Dendritic cell treated with granulocyte-macrophage colony-stimulating factor and Interleukin-4, amounts not matched to agents 40 ng/mL and 50 ng/mL, for 4 days (primary cell): ENCODE results near the gene CEP131.

Experiments used
- H3K27ac Mint-ChIP-seq: one replicate; pipeline ENCODE4 v1.8.0; 2022; ENCODE audit warnings: mild to moderate bottlenecking, mixed read lengths
- H3K27me3 Mint-ChIP-seq: one replicate; pipeline ENCODE4 v1.8.0; 2022; ENCODE audit warnings: mild to moderate bottlenecking, mixed read lengths
- H3K36me3 Mint-ChIP-seq: one replicate; pipeline ENCODE4 v1.8.0; 2022; ENCODE audit warnings: low read depth, mixed read lengths
- H3K4me1 Mint-ChIP-seq: one replicate; pipeline ENCODE4 v1.8.0; 2022; ENCODE audit warnings: low read depth, mixed read lengths
- H3K4me3 Mint-ChIP-seq: one replicate; pipeline ENCODE4 v1.8.0; 2022; ENCODE audit warnings: mild to moderate bottlenecking, moderate library complexity, mixed read lengths
- H3K9me3 Mint-ChIP-seq: one replicate; pipeline ENCODE4 v1.8.0; 2022; ENCODE audit warnings: mixed read lengths
- intact Hi-C: fragments of 100-400 bp; cut with micrococcal nuclease; formaldehyde crosslinking; loops from one replicate; pipeline ENCODE4 v1.15.0; 2022

CEP131 gene

DNA sequence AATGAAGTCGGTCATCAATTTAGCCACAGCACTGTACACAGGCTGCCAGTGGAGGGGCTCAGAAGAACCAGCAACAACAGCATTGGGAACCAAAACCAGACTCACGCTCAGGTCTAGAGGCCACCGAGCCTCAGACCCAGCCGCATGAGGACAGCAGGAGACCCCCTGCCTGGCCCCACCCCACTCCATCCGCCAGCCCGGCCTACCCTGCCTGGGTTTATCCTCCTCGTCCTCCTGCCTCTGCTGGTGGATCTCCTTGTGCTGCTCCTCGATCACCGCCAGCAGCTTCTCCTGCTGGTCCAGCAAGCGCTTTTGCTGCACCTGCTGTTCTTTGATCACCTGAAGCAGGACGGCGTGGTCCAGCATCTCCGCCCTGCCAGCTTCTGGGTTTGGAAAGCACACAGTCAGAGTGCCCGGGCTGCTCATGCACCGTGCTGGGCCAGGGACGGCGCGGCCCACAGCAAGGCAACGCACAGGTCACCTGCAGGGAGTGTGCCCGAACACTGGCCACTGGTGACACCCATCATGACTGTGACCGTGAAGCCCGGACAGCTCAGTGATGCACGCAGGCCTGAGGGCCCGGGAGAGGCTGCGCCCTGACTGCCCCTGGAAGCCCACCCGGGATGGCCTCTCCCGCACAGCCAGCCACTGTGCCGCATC is 24.0 kb upstream of the CEP131 start:
- H3K36me3 Mint-ChIP-seq, result peaks cover 92% of the 10 kb centered on the region
- no peak overlapping the region for H3K4me3 Mint-ChIP-seq
- H3K27me3 Mint-ChIP-seq, result no peaks in the 10 kb centered on the region
- no peaks in the 10 kb centered on the region for H3K9me3 Mint-ChIP-seq
- H3K27ac Mint-ChIP-seq, result no peak overlapping the region
- intact Hi-C loops, result no loop called here
- H3K4me1 Mint-ChIP-seq, result peaks cover 7% of the 10 kb centered on the region

DNA sequence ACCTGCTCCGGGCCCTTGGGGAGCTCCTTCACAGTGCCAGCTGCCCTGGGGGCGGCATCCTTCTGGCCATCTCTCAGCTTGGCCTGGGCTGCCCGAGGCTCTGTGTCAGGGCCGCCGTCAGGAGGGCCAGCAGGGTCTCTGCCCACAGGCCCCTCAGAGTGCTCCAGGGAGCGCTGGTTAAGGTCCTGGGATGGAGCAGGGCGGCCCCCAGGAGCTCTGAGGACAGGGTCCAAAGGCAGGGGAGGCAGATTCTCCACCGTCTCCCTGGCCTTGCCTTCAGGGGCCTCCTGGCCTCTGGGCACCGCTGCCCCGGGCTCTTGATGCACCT is 23.5 kb upstream of the CEP131 start:
- Mint-ChIP-seq H3K27ac (no peak overlapping the region), H3K36me3 (peaks cover 92% of the 10 kb centered on the region), H3K27me3 (no peaks in the 10 kb centered on the region), H3K4me3 (no peak overlapping the region), H3K4me1 (peaks cover 12% of the 10 kb centered on the region), H3K9me3 (no peaks in the 10 kb centered on the region)
- intact Hi-C loops, result no loop called here

DNA sequence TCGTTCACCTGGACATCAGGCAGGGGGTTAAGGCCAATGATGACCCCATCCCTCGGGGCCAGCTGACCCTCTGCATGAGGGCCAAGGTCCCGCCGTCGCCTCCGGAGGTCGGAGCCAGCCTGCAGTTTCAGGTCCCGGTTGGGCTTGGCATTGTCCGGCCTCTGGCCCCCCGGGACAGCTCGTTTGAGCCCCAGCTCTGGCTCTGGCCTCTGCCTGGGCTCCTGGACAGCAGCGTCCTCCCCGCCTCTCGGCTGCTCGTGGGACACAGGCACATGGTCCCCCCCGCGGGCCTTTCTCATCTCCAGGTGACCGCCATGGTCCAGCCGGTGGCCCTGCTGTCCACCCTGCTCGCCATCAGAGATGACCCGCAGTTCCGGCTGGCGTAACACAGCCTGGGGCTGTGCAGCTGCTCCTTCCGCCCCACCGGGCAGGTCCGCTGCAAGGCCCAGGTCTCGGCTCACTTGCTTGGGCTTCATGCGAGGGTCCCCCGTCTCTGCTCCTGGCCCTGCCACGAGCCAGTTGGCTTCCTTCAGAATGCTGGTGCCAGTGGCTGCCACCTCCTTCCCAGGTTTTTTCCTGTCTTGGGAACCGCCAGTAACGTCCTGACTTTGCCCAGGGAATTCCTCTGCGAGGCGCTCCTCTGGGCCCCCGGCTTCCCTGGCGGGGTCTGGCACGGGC is 23.0 kb upstream of the CEP131 start:
- intact Hi-C loops, result no loop called here

DNA sequence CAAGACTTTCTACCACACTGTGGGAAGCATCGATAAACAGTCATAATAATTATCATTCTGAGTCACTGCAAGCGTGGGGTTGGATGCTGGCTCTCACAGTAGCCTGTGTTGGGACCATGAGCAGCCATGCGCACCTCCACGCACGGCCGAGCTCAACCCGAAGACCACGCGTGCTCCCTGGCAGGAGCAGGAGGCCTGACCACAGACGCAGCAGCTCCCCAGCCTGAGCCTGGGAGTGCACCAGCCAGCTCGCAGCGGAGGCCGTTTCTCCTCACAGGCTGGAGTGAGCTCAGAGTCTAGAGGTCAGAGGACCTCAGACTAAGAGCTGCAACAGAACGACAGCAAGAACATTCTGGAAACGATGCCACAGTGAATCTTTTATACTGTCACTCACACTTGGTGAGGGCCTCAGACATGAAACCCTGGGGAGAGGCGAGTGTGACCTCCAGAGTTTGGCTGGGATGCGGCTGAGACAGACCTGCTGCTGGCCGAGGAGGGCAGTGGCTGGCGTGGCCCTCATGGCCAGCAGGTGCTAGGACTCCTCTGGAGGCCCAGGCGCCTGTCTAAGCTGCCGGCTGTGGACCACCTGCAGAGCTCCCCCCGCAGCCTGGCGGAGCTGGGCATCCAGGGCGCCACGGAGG is 22.4 kb upstream of the CEP131 start:
- Mint-ChIP-seq H3K4me1 (peaks cover 24% of the 10 kb centered on the region), H3K36me3 (peaks cover 87% of the 10 kb centered on the region), H3K27me3 (no peaks in the 10 kb centered on the region), H3K4me3 (no peak overlapping the region), H3K27ac (no peak overlapping the region), H3K9me3 (no peaks in the 10 kb centered on the region)
- intact Hi-C loops, result no loop called here

More for the DNA sequence above, 23.0 kb upstream of the CEP131 start:
- Mint-ChIP-seq H3K27ac (no peak overlapping the region), H3K9me3 (no peaks in the 10 kb centered on the region), H3K4me1 (peaks cover 17% of the 10 kb centered on the region), H3K4me3 (no peak overlapping the region), H3K27me3 (no peaks in the 10 kb centered on the region), H3K36me3 (peaks cover 92% of the 10 kb centered on the region)

DNA sequence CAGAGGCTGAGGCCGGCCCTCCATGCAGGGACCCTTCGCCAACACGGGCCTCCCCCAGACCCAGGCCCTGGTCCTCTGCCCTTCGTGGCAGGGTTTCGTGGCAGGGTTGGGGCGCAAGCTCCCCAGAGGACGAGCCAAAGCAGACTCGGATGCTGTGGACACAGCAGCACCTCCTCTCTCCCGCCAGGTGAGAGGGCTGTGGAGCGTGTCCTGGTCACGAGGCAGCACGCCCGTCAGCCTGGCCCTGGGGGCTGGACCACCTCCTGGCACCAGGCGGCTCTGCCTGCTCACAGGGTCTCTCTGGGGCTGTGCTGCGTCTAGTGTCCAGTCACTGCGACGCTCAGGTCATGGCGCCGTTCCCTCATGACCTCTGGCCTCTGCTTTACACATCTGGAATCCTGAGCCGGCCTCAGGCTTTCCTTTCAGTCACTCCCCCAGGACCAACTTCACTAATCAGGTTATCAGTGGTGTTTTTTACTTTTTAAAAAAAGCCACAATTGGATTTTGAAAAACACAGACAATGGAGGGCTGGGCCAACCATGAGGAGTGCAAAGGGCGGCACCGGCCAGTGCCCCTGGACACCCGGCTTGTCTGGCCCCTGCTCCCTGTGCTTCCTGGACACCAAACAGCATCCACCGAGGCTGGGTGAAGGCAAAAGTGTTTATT is 21.7 kb upstream of the CEP131 start:
- Mint-ChIP-seq H3K36me3 (peaks cover 87% of the 10 kb centered on the region), H3K27me3 (no peaks in the 10 kb centered on the region), H3K4me1 (peaks cover 28% of the 10 kb centered on the region), H3K4me3 (no peak overlapping the region), H3K27ac (no peak overlapping the region), H3K9me3 (no peaks in the 10 kb centered on the region)
- intact Hi-C loops, result no loop called here

DNA sequence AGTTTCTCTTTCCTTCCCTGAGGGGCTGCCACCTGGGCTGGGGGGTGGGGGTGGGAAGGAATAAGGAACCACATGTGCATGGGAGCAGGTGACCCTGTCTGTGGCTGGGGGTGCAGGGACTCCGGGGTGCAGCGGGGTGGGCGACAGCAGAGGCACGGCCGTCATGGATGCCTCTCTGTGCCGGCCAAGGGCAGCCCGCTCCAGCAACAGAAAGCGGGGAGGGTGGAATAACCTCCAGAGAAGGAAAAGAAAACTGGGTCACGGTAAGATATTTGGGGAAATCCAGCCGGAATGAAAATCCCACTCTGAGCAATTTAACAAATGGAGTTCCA is 20.5 kb upstream of the CEP131 start:
- Mint-ChIP-seq H3K27me3 (no peaks in the 10 kb centered on the region), H3K36me3 (peaks cover 77% of the 10 kb centered on the region), H3K4me1 (peaks cover 28% of the 10 kb centered on the region), H3K9me3 (no peaks in the 10 kb centered on the region), H3K27ac (no peak overlapping the region), H3K4me3 (no peak overlapping the region)
- intact Hi-C loops, result no loop called here

DNA sequence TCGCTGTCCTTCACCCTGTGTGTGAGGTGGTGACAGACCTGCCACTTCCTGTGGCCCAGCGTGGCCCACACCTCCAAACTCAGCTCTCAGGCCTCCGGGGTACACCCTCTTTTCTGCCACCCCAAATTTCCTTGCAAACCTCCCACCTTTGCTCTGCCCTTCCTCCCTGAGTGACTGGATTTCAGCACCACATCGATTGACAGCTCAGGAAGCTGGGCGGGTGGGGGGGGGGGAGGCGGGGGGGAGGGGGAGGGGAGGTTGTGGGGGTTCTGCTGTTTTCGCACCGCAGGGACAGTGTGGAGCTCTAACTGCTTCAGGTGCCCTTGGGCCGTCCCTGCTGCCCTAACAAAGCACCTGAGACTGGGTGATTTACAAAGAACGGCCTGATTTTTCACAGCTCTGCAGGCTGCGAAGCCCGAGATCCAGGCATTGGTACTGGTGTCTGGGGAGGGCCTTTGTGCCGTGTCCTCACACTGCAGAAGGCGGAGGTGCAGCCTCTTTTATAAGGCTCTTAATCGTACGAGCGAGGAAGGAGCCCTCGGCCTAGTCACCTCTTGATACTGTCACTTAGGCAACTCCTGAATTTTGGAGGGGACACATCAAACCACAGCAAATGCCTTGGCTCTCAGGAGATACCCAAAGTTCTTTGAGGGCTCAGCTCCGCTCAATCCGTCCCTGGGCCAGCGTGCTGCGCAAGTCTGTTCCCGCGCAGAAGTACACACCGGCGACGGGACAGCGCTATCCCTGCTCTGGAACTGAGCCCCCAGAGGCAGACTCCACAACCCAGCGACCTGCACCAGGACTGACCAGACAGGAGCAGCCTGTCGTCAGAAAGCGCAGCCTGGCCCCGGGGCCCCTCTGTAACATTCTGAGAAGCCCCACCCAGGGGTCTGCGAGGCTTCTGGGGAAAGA is 19.9 kb upstream of the CEP131 start:
- H3K4me3 Mint-ChIP-seq, result no peak overlapping the region
- peaks cover 33% of the 10 kb centered on the region for H3K4me1 Mint-ChIP-seq
- H3K9me3 Mint-ChIP-seq, result no peaks in the 10 kb centered on the region
- H3K27me3 Mint-ChIP-seq, result no peaks in the 10 kb centered on the region
- peaks cover 71% of the 10 kb centered on the region for H3K36me3 Mint-ChIP-seq
- peak overlapping the region; percentile 21 for H3K27ac Mint-ChIP-seq
- intact Hi-C loops, result no loop called here

DNA sequence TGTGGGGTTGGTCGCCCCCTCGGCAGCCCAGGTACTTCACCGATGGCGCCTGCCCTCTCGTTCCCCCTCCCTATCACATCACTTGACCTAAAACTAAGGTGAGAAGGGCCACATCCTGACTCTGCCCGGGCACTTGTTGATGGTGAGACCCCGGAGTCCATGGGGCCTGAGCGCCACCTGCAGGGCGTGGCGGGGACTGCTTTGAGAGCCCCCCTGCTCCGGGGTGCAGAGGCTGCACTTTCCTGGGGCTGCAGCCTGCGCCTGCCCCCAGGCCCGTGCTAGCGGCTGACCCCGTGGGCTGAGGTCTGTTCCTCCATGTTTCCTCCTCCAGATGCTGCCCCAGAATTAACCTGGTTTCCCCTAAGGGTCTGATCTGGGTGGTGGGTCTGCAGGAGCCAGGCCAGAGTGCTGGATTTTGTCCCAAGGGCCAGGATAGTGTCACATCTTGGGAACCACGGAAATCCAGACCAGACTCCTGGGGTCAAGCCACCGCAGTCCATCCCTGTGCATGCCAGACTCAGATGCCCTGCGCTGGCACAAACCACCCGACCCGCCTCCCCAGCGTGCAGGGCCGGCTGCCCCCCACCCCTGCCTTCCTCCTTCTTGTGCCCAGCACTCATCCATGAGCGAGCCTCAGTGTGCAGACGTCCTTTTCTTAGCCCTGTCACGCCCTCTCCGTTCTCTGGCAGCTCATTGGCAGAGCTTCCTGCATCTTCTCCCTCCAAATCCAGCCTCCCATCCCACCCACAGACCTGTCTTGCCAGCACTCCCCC is 19.1 kb upstream of the CEP131 start:
- H3K27me3 Mint-ChIP-seq, result no peaks in the 10 kb centered on the region
- no peaks in the 10 kb centered on the region for H3K9me3 Mint-ChIP-seq
- H3K27ac Mint-ChIP-seq, result peak overlapping the region; percentile 21
- peaks cover 42% of the 10 kb centered on the region for H3K4me1 Mint-ChIP-seq
- intact Hi-C loops, result loop anchor here (1.0 kb wide), 1 partner anchor 100 kb away; no protein-coding TSS in a partner anchor
- H3K4me3 Mint-ChIP-seq, result no peak overlapping the region
- peaks cover 69% of the 10 kb centered on the region for H3K36me3 Mint-ChIP-seq

DNA sequence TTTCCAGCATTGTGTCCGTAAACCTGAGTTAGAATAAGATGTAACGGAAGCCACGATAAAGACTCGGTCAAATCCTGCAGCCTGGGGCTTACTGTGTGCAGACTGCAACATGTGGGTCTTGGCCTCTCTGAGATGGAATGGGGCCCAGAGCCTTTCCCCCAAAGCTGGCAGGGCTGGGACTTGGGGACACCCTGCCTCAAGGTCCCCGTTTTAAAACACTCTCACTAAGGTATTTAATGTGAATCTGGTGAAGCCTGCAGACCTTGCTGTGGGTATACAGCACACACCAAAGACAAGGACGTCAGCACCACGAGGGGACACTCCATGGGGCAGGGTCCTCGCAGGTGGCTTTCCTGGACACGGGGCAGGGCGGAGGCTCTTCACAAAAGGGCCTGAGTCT is 18.4 kb upstream of the CEP131 start:
- Mint-ChIP-seq H3K27me3 (no peaks in the 10 kb centered on the region), H3K27ac (no peak overlapping the region), H3K4me1 (peaks cover 48% of the 10 kb centered on the region), H3K9me3 (no peaks in the 10 kb centered on the region), H3K4me3 (no peak overlapping the region), H3K36me3 (peaks cover 69% of the 10 kb centered on the region)
- intact Hi-C loops, result loop anchor here (1.0 kb wide), 1 partner anchor 99 kb away; no protein-coding TSS in a partner anchor

DNA sequence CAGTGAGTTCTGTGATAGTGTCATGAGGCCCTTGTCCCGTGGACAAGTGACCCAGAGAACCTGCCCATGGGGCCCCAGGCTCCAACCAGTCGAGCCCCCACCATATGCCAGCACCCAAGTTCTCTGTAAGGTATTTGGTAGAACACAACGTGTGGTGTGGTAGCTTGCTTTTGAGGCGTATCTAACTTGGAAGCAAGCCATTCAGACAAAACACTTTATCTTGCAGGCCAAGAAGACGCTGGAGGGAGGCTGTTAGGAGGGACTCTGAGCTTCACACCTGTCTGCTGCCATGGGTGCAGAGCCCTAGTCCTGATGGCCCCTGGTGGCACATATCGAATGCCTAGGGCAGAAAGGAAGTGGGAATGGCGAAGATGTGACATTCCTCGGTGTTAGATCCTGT is 18.0 kb upstream of the CEP131 start:
- Mint-ChIP-seq H3K27me3 (no peaks in the 10 kb centered on the region), H3K4me3 (no peak overlapping the region), H3K4me1 (peaks cover 52% of the 10 kb centered on the region), H3K9me3 (no peaks in the 10 kb centered on the region), H3K27ac (no peak overlapping the region), H3K36me3 (peaks cover 69% of the 10 kb centered on the region)
- intact Hi-C loops, result loop anchor here (1.0 kb wide), 1 partner anchor 98 kb away; no protein-coding TSS in a partner anchor

DNA sequence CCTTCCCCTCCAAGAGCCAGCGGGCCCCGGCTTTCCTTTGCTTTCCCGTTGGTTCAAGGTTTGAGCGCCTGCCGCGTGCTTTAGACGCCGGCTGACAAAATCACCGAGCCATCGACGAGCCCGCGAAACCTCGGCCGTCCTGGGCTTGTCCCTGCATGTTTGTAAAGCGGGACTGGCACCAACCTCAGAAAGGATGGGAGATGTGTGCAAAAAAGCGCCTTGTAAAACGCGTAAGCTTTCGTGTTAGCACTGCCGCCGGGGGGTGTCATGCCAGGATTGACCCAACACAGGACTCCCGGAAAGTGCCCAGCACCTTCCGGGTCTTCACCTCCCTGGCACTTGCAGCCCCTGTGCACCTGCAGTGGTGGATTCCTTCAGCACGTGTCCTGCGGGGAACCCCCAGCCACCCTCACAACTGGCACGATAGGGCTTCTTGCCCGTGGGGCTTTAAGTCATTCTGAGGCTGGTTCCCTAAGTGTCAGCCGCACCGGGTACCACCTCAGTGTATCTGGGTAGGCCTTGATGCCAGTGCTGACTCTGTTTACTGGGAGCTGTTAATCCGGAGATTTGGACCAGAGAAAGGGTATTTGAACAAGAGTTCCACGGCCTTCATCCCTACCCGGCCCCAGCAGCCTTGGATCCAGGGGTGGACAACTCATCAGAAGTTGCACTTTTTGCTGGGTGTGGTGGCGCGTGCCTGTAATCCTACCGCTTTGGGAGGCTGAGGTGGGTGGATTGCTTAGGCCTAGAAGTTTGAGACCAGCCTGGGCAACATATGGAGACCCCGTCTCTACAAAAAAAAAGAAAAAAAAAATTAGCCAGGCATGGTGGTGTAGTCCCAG is 17.2 kb upstream of the CEP131 start:
- Mint-ChIP-seq H3K27me3 (no peaks in the 10 kb centered on the region), H3K27ac (peak overlapping the region; percentile 81), H3K9me3 (no peaks in the 10 kb centered on the region), H3K36me3 (peaks cover 69% of the 10 kb centered on the region), H3K4me3 (peak overlapping the region; percentile 90), H3K4me1 (peaks cover 59% of the 10 kb centered on the region)
- intact Hi-C loops, result loop anchor here (2.0 kb wide), 2 partner anchors 17 to 91 kb away; partner anchors contain the start of gene CEP131
